Measurements from ENCODE around the gene PDX1.

The PDX1 gene

DNA sequence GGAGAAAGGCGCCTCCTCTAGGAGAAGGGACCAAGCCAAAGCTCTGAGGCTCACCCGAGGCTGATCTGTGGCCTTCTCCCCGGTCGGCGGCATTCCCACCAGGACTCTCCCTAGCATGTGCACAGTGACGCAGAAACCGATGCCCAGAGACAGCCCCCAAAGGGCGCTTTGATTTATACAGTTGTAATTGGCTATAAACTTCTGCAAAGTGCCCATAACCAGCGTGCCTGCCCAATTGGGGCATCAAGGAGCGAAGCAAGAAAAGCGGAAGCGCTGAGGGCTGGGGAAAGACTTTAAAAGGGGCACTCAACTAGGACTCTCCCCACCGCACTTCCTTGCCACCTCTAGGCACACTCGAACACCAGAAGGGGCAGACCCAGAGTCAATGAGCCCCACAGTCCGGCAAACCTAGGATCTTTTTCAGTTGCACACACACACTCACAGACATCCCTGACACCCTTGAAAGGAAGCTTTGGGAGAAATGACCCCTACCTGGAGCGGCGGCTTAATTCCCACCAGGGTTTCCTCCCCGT is 47.5 kb downstream of the PDX1 start:
- peaks cover 33 to 55% of the 10 kb centered on the region in 2 donors for H3K4me1 Mint-ChIP-seq
- ATAC-seq (replicated peaks) = peak; percentile 36 to 62
- peak overlapping the region; percentile 88 for H3K27ac Mint-ChIP-seq
- DNase-seq = no peak
- H3K27me3 Mint-ChIP-seq = peaks cover 73 to 96% of the 10 kb centered on the region in 2 donors
- no peaks in the 10 kb centered on the region for H3K9me3 Mint-ChIP-seq
- H3K4me3 Mint-ChIP-seq = peak overlapping the region; percentile 77
- no peaks in the 10 kb centered on the region for H3K36me3 Mint-ChIP-seq

DNA sequence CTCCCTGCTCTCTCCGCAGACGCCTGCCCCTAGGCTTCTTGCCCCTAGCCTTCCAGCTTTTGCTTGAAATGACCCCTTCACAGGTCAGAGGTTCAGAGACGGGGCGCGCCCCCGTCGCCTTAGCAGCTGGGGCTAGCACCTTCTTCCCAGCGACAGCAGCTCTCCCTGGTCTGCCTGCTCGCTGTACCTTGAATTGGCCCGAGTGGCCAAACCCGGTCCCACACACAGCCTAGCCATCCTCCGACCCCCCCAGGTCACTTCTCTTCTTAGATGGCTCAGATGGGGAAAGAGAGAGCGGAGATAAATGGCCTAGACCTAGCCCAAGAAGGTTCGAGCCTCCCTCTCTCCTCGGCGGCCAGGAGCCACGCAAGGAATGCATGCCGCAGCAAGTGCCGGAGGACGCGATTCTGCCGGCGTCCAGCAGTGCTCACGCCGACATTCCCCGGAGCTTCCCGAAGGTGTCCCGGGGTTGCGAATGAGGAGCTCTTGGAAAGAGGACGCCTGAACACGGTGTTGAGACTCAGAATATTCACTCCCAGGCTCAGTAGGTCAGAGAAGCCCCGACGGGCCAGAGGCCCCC is 48.0 kb downstream of the PDX1 start:
- H3K27ac Mint-ChIP-seq = peak overlapping the region; percentile 88
- peak in 1 of 2 donors; percentile 20 for ATAC-seq (replicated peaks)
- H3K9me3 Mint-ChIP-seq = no peaks in the 10 kb centered on the region
- peaks cover 68 to 93% of the 10 kb centered on the region in 2 donors for H3K27me3 Mint-ChIP-seq
- DNase-seq = no peak
- peaks cover 33 to 52% of the 10 kb centered on the region in 2 donors for H3K4me1 Mint-ChIP-seq
- H3K4me3 Mint-ChIP-seq = peak overlapping the region; percentile 77
- H3K36me3 Mint-ChIP-seq = no peaks in the 10 kb centered on the region

DNA sequence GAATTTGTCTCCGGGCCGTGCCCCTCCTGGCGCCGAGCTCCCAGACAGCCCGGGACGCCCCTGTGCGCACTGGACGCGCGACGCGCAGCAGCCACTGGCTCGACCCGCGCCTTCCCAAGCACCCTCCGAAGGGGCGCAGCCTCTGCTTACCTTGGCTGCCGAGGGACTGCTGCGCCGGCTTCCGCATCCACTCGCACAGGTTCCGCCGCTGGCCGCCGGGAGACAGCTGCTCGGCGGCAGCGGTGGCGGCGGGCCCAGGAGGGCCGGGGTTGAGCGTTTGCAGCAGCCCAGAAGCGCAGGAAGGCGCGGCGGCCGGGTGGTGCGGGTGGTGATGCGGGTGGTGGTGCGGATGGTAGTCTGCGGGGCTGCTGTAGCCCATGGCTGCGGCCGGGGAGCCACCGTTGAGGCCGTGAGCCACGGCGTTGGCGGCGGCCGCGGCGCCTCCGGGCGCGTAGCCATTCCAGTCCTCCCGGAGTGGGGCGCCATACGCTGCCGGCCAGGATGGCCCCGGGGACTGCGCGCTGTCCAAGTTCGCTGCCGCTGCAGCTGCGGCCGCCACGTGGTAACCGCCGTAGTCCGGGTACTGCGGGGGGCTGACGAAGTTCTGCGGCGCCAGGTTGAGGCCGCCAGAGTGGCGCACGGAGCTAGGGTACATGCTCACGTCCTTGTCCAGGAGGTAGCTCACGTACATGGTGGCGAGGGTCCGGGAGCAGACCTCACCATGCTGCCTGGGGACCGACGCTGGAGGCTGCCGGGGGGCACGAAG is 48.7 kb downstream of the PDX1 start:
- Mint-ChIP-seq H3K27ac (peak overlapping the region; percentile 42), H3K27me3 (peaks cover 69 to 94% of the 10 kb centered on the region in 2 donors), H3K36me3 (no peaks in the 10 kb centered on the region), H3K4me1 (peaks cover 33 to 52% of the 10 kb centered on the region in 2 donors), H3K4me3 (peak overlapping the region; percentile 66 to 69), H3K9me3 (no peaks in the 10 kb centered on the region)
- DNase-seq (no peak), ATAC-seq (replicated peaks) (no peak)

DNA sequence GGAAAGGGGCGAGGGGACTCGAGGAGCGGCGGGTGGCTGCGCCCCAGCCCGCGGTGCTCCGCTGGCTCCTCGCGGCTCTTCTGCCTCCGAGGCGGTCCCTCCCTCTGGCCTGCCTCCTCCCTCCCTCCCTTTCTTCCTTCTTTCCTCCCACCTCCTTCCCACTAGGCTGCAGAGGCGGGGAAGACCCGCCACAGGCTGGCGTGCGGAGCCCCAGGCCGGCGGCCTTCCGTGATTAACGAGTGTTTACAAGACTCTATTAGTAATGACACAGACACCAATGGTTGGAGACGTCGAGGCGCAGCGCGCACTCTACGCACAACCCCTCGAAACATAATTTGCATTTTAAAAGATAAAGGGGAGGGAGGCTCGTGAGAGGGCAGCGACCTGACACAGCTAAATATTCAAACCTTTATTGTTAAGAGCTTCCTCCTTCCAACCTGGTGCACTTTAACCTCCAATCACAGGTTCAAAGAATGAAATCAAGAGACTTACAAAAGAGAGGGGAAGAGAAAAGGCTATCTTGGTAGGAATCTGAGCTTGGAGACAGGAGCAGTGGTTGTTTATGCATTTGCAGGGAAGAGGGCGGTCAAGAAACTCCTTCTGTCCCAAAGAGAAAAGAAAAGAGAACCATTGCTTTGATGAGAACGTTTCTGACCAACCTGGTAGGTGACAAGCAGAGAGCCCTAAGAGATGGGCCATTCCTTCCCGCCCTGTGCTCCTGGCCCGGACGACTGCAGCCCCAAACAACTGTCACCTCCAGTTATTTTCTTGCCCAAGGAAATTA is 49.5 kb downstream of the PDX1 start, which contains the start of gene CDX2:
Gene CDX2, minus strand, starts transcription at position 234 of the 784 bp plus-strand sequence. CDS start 309 bp downstream, outside the sequence.
- peak within 1 kb of the TSS; percentile 75 to 77 for H3K4me3 Mint-ChIP-seq
- H3K4me1 Mint-ChIP-seq = peaks cover 33 to 52% of the 10 kb centered on the region in 2 donors
- DNase-seq = no peak
- H3K36me3 Mint-ChIP-seq = no peaks in the 10 kb centered on the region
- no peaks in the 10 kb centered on the region for H3K9me3 Mint-ChIP-seq
- ATAC-seq (replicated peaks) = no peak
- H3K27me3 Mint-ChIP-seq = peaks cover 72 to 94% of the 10 kb centered on the region in 2 donors
- H3K27ac Mint-ChIP-seq = peak within 1 kb of the TSS; percentile 96

DNA sequence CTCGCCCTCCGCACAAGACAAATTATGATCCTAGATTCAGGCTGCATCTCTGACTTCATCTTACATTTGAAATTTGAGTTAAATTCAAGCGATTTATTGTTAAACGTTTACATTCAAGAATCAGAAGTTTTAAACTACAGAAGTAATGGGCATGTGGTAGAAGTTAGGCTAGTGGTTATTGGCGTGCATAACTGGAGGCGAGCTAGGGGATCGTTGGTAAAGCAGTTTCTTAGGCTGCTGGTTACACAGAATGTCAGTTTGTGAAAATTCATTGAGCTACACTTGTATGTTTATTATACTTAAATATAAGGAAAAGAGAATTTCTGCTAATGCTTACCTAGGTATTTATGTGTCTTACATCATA is 50.0 kb downstream of the PDX1 start:
- DNase-seq = no peak
- no peaks in the 10 kb centered on the region for H3K9me3 Mint-ChIP-seq
- peak overlapping the region; percentile 96 for H3K27ac Mint-ChIP-seq
- no peak for ATAC-seq (replicated peaks)
- H3K4me1 Mint-ChIP-seq = peaks cover 33 to 52% of the 10 kb centered on the region in 2 donors
- peak overlapping the region in 1 of 2 donors; percentile 37 for H3K4me3 Mint-ChIP-seq
- H3K27me3 Mint-ChIP-seq = peaks cover 76 to 94% of the 10 kb centered on the region in 2 donors
- no peaks in the 10 kb centered on the region for H3K36me3 Mint-ChIP-seq

DNA sequence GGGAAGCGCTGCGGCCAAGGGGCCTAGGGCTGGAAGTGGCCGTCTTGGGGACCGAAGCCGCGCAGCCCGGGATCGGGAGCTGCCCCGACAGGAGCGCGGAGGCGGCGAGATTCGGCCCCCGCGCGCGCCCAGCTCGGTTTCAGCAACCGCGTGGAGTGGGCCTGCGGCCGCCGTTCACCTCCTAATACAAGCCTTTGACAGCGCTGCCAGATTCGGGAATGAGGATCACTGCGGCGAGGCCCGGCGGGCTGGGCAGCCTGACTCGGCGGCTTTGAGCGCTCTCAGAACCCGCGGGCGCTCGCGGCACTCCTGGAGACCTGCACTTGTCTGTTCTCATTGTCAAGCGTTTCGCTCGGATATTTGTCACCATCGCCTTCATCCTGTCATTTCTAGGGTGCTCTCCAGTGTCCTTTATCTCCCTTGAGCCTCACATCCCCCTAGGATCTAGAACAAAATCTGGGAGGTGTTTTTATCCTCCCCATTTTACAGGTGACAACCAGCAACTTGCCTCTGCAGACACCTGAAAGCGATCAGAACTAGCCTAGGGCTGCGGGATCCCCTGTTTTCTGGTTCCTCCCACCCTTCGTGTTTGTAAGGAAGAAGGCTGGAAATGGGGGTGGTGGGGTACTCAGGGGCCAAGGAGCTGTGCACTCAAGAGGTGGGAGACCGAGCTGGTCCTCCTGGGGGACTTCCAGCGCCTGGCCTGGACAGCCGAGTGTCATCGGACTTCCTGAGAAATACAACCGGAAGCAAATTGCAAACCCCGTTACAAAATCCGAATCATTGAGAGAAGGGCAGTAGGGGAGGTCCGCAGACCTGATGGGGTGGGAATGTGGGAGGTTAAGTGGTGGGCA is 50.8 kb downstream of the PDX1 start:
- H3K4me3 Mint-ChIP-seq = peak overlapping the region; percentile 17 to 32
- no peak for DNase-seq
- H3K9me3 Mint-ChIP-seq = no peaks in the 10 kb centered on the region
- ATAC-seq (replicated peaks) = no peak
- H3K4me1 Mint-ChIP-seq = peaks cover 36 to 59% of the 10 kb centered on the region in 2 donors
- H3K27ac Mint-ChIP-seq = peak overlapping the region; percentile 75
- H3K27me3 Mint-ChIP-seq = peaks cover 76 to 94% of the 10 kb centered on the region in 2 donors
- no peaks in the 10 kb centered on the region for H3K36me3 Mint-ChIP-seq

DNA sequence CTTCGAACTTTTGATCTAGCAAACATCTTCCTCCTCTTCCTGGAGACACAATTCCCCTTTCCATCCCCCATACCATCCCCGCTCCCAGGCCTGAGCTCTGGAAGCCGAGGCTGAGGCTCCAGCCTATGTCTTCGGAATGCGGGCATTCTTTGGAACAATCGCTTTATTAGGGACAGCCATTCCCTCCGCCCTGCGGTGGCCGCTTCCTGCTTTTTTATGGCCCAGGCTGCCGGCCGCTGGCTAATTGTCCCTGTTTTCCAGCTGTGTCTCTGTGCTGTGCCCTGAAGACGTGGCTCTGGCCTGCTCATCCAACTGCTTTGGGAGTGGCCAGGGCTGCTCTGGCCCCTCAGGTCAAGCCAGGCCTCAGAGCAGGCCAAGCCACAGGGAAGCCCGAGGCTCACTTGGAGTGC is 51.4 kb downstream of the PDX1 start:
- Mint-ChIP-seq H3K4me3 (no peak overlapping the region), H3K36me3 (no peaks in the 10 kb centered on the region), H3K4me1 (peaks cover 36 to 62% of the 10 kb centered on the region in 2 donors), H3K27me3 (peaks cover 77 to 94% of the 10 kb centered on the region in 2 donors), H3K27ac (no peak overlapping the region), H3K9me3 (no peaks in the 10 kb centered on the region)
- ATAC-seq (replicated peaks) (no peak), DNase-seq (no peak)

DNA sequence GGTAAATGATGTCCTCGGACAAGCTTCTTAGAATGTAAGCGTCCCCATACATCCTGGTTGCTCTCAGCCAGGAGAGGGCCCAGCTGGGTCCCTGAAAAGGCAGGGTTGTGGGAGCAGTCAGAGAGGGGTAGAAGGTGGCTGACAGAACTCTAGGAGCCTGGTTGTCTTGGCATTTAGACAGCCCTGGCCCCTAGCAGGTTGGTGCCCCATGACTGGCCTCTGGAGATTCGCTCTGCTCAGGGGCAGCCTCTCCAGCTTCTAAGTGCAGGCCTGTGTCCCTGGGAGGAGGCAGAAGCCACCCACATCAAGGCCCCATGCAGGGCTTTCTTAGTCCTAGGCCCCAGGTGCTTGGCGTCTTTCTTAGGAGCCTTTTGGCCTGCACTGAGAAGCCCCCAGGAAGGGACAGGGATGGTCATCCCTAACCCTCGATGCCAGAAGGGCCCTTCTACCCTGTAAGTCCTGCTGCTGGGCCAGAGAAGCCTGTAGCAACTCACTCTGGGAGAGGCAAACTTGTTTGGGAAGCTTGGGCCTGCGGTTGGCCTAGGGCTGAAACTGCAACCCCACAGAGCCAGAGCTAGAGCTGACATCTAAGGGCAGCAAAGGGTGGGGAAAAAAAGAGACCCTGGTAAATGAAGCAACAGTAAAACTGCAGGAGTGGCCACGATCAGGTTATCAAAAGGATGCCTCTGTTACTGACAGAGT is 52.1 kb downstream of the PDX1 start:
- no peak for ATAC-seq (replicated peaks)
- Mint-ChIP-seq H3K27ac (no peak overlapping the region), H3K36me3 (no peaks in the 10 kb centered on the region), H3K27me3 (peaks cover 78 to 95% of the 10 kb centered on the region in 2 donors), H3K9me3 (no peaks in the 10 kb centered on the region), H3K4me1 (peaks cover 34 to 57% of the 10 kb centered on the region in 2 donors), H3K4me3 (no peak overlapping the region)
- DNase-seq = no peak

DNA sequence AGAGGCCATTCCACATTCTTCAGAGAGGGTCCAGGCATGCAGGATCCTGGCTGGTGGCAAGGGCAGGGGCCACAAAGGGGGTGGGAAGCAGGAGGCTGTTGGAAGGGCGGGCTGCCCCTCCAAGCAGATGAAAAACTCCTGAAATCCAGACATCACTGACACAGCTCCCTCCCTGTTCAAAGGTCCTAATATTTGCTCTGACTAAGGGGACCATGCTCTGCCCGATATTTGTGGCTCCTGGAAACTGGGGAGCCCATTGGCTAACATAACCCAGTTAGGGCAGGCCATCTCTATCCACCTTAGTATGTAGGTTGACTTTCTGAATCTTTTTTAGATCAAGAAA is 52.6 kb downstream of the PDX1 start:
- no peak overlapping the region for H3K4me3 Mint-ChIP-seq
- peaks cover 78 to 95% of the 10 kb centered on the region in 2 donors for H3K27me3 Mint-ChIP-seq
- ATAC-seq (replicated peaks) (no peak), DNase-seq (no peak)
- H3K4me1 Mint-ChIP-seq = peaks cover 32 to 57% of the 10 kb centered on the region in 2 donors
- H3K27ac Mint-ChIP-seq = no peak overlapping the region
- peaks cover 0 to under 1% of the 10 kb centered on the region in 2 donors for H3K36me3 Mint-ChIP-seq
- H3K9me3 Mint-ChIP-seq = no peaks in the 10 kb centered on the region

DNA sequence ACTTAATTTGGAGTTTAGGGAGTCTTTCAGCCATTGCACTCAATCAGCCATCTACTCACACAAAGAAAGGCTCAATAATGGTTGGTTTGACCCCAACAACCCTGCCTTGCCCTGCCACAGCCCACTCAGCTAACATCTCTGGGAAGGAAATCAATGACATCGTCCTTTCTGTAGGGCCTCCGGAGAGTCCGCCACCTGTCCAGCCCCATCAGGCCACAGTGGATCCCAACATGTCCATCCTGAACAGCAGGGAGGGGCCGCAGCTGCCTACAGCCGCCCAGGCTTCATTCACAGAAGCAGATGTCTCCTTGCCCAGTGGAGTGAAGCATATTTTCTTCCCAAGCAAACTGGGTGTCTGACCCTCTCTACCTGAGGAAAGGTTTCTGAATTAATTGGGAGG is 53.5 kb downstream of the PDX1 start:
- H3K36me3 Mint-ChIP-seq = peaks cover 0 to 3% of the 10 kb centered on the region in 2 donors
- DNase-seq (no peak), ATAC-seq (replicated peaks) (no peak)
- H3K4me1 Mint-ChIP-seq = peaks cover 27 to 55% of the 10 kb centered on the region in 2 donors
- H3K9me3 Mint-ChIP-seq = no peaks in the 10 kb centered on the region
- H3K27me3 Mint-ChIP-seq = peaks cover 73 to 95% of the 10 kb centered on the region in 2 donors
- H3K4me3 Mint-ChIP-seq = no peak overlapping the region
- no peak overlapping the region for H3K27ac Mint-ChIP-seq

DNA sequence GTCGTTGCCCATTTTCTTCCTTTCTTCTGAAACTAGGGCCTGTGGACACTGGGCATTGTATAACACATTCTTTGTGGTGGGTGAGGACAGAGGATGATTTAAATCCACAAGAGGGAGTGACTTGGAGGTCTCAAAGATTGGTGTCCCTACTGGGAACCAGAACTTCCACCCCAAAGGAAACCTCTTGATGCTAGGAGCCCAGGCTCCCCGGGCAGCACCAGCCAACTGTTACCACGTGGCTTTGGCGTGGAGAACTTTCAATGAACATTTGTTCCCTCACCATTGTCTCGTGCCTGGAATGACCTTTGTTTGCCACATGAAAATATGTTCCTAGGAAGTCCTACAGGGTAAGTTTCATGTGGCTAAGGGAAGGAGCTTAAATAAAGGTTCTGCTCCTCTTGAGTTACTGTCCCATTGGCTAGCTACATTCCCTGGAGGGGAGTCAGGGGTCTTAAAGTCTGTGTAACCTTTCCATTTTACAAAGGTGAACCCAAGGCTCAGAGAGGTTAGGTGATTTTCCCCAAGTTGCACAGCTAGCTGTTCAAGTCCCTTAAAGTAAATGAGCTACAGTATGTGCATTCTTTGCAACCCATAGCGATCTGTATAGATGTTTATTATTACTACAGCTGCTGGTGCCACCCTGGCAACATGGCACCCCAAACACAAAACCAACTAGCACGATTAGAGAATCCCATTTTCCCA is 54.3 kb downstream of the PDX1 start:
- Mint-ChIP-seq H3K27ac (no peak overlapping the region), H3K9me3 (no peaks in the 10 kb centered on the region), H3K27me3 (peaks cover 76 to 96% of the 10 kb centered on the region in 2 donors), H3K4me3 (no peak overlapping the region), H3K4me1 (peaks cover 30 to 55% of the 10 kb centered on the region in 2 donors), H3K36me3 (peaks cover 0 to 3% of the 10 kb centered on the region in 2 donors)
- ATAC-seq (replicated peaks) (no peak), DNase-seq (no peak)
